PC-3 (cell line): Measurements from ENCODE around the gene RIPOR3.

ENCODE experiments used
- CTCF ChIP-seq: fragments of 300-600 bp; sonication (generic); conservative IDR thresholded peaks from 2 replicates; pipeline ENCODE4 v1.5.1; 2017; ENCODE audit warnings: antibody characterized with exemption, low read depth, mild to moderate bottlenecking, low read length
- EZH2 ChIP-seq: fragments of 300-600 bp; sonication (generic); IDR thresholded peaks from one replicate; pipeline ENCODE4 v1.6.1; 2017; ENCODE audit warnings: antibody characterized with exemption, mild to moderate bottlenecking, low read length; ENCODE audit not compliant: unreplicated experiment

DNA sequence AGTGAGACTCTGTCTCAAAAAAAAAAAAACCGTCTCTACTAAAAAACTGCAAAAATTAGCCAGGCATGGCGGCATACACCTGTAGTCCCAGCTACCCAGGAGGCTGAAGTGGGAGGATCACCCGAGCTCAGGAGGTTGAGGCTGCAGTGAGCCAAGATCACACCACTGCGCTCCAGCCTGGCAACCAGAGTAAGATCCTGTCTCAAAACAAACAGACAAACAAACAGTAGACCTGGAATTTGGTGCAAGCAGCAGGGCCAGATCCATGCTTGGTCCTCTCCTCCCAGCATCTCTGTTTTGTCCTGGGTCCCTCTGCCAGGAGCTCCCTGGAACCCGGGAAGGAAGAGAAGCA is 11.6 kb downstream of the RIPOR3 start:
- no peak for TF ChIP-seq CTCF
- TF ChIP-seq EZH2: no peak
